ENCODE measurements around the gene ACSS3.
A peak's percentile ranks its signal among the peaks of the same experiment; 100 is the strongest.

The ACSS3 gene

GRCh38 chr12:81263072-81263471 is 185.2 kb downstream of the ACSS3 start:
- Histone ChIP-seq H3K4me3 (IDR thresholded peaks at IDR 0.05; ENCODE audit: insufficient read depth, low read depth, low read length) (no peak overlapping the region), H3K36me3 (ENCODE audit: insufficient read depth) (no peaks in the 10 kb centered on the region), H3K9ac (no peak overlapping the region), H3K27ac (peak overlapping the region; percentile 4; the same call in 1 of the 2 replicates), H4K20me1 (ENCODE audit: insufficient read depth) (no peaks in the 10 kb centered on the region), H3K27me3 (ENCODE audit: insufficient read depth, low read depth) (no peaks in the 10 kb centered on the region), H3K4me2 (peak overlapping the region; percentile 51), H3K4me1 (ENCODE audit: low read depth, poor library complexity, severe bottlenecking) (peaks cover 39% of the 10 kb centered on the region), H3K79me2 (ENCODE audit: insufficient read depth, low read depth) (no peaks in the 10 kb centered on the region), H2AFZ (ENCODE audit: low read depth) (no peak overlapping the region)
- TF ChIP-seq CTCF (conservative IDR thresholded peaks at IDR 0.05; ENCODE audit: low read depth, low read length), result no peak

- H3K79me2 ChIP-seq (ENCODE audit: insufficient read depth, low read depth), result no peaks in the 10 kb centered on the region
- no peaks in the 10 kb centered on the region for H4K20me1 ChIP-seq (ENCODE audit: insufficient read depth)
- no peaks in the 10 kb centered on the region for H3K27me3 ChIP-seq (ENCODE audit: insufficient read depth, low read depth)
- no peak overlapping the region for H3K27ac ChIP-seq
- no peak for TF ChIP-seq CTCF (conservative IDR thresholded peaks at IDR 0.05; ENCODE audit: low read depth, low read length)
- H3K36me3 ChIP-seq (ENCODE audit: insufficient read depth), result no peaks in the 10 kb centered on the region
- no peak overlapping the region for H2AFZ ChIP-seq (ENCODE audit: low read depth)
- no peaks in the 10 kb centered on the region for H3K4me1 ChIP-seq (ENCODE audit: low read depth, poor library complexity, severe bottlenecking)
- H3K9ac ChIP-seq, result no peak overlapping the region
- H3K4me3 ChIP-seq (IDR thresholded peaks at IDR 0.05; ENCODE audit: insufficient read depth, low read depth, low read length), result no peak overlapping the region
- no peak overlapping the region for H3K4me2 ChIP-seq
Measured at GRCh38 chr12:81270385-81270784, 192.5 kb downstream of the ACSS3 start.

GRCh38 chr12:81274637-81275529 is 197.0 kb downstream of the ACSS3 start:
- Histone ChIP-seq H3K79me2 (ENCODE audit: insufficient read depth, low read depth) (no peaks in the 10 kb centered on the region), H3K36me3 (ENCODE audit: insufficient read depth) (no peaks in the 10 kb centered on the region), H2AFZ (ENCODE audit: low read depth) (no peak overlapping the region), H3K9ac (no peak overlapping the region), H4K20me1 (ENCODE audit: insufficient read depth) (no peaks in the 10 kb centered on the region), H3K4me3 (IDR thresholded peaks at IDR 0.05; ENCODE audit: insufficient read depth, low read depth, low read length) (no peak overlapping the region), H3K27me3 (ENCODE audit: insufficient read depth, low read depth) (no peaks in the 10 kb centered on the region), H3K4me2 (no peak overlapping the region), H3K27ac (no peak overlapping the region), H3K4me1 (ENCODE audit: low read depth, poor library complexity, severe bottlenecking) (no peaks in the 10 kb centered on the region)
- TF ChIP-seq CTCF (conservative IDR thresholded peaks at IDR 0.05; ENCODE audit: low read depth, low read length), result no peak

- Histone ChIP-seq H3K4me1 (ENCODE audit: low read depth, poor library complexity, severe bottlenecking) (no peaks in the 10 kb centered on the region), H3K27ac (no peak overlapping the region), H4K20me1 (ENCODE audit: insufficient read depth) (no peaks in the 10 kb centered on the region), H3K36me3 (ENCODE audit: insufficient read depth) (no peaks in the 10 kb centered on the region), H3K4me2 (no peak overlapping the region), H2AFZ (ENCODE audit: low read depth) (no peak overlapping the region), H3K4me3 (IDR thresholded peaks at IDR 0.05; ENCODE audit: insufficient read depth, low read depth, low read length) (no peak overlapping the region), H3K27me3 (ENCODE audit: insufficient read depth, low read depth) (no peaks in the 10 kb centered on the region), H3K9ac (no peak overlapping the region), H3K79me2 (ENCODE audit: insufficient read depth, low read depth) (no peaks in the 10 kb centered on the region)
- TF ChIP-seq CTCF (conservative IDR thresholded peaks at IDR 0.05; ENCODE audit: low read depth, low read length), result no peak
Measured at GRCh38 chr12:81284137-81284536, 206.3 kb downstream of the ACSS3 start.
